Measurements from ENCODE around the gene WDR73. TPM values are rescaled to one million over a fixed set of nuclear protein-coding genes. Genes with fewer than 3 reads are reported as not detected.

WDR73 gene
- 10 to 100 TPM; 15.3 to 24.3 TPM for total RNA-seq

- H3K36me3 ChIP-seq = no peaks in the 10 kb centered on the region
- TF ChIP-seq CTCF (IDR thresholded peaks at IDR 0.05) = no peak
- peak within 1 kb of the TSS; percentile 80 to 82 for H3K9ac ChIP-seq (ENCODE audit: low read depth in 2 of 2, low read length in 2 of 2)
- intact Hi-C loops (cut with DNase I) = loop anchor here (10.0 kb wide), 1 partner anchor 61 kb away; the partner anchor contains the start of gene SEC11A
- H3K9me3 ChIP-seq = no peaks in the 10 kb centered on the region
- DNase-seq = peak; percentile 99
- peak within 1 kb of the TSS; percentile 81 for H3K4me3 ChIP-seq
- H3K27ac ChIP-seq = peak within 1 kb of the TSS; percentile 86
- H3K27me3 ChIP-seq = no peaks in the 10 kb centered on the region
- peaks cover 5% of the 10 kb centered on the region for H3K4me1 ChIP-seq
Measured at GRCh38 chr15:84653910-84654688, at the start of gene WDR73. Gene WDR73, minus strand, starts transcription at chr15:84654283. Its CDS starts 9 bp downstream, at chr15:84654274.

GRCh38 chr15:84703808-84704207 is 49.7 kb upstream of the WDR73 start:
- H3K27ac ChIP-seq = no peak overlapping the region
- no peak for TF ChIP-seq CTCF (IDR thresholded peaks at IDR 0.05)
- no peak overlapping the region for H3K4me3 ChIP-seq
- no peaks in the 10 kb centered on the region for H3K9me3 ChIP-seq
- H3K27me3 ChIP-seq = no peaks in the 10 kb centered on the region
- intact Hi-C loops (cut with DNase I) = no loop called here
- no peaks in the 10 kb centered on the region for H3K4me1 ChIP-seq
- DNase-seq = no peak
- no peaks in the 10 kb centered on the region for H3K36me3 ChIP-seq
- H3K9ac ChIP-seq (ENCODE audit: low read depth in 2 of 2, low read length in 2 of 2) = no peak overlapping the region

GRCh38 chr15:84702961-84703482 is 48.9 kb upstream of the WDR73 start:
- no peaks in the 10 kb centered on the region for H3K9me3 ChIP-seq
- no peaks in the 10 kb centered on the region for H3K4me1 ChIP-seq
- no peak for TF ChIP-seq CTCF (IDR thresholded peaks at IDR 0.05)
- DNase-seq = peak; percentile 29
- no peak overlapping the region for H3K27ac ChIP-seq
- no peaks in the 10 kb centered on the region for H3K27me3 ChIP-seq
- H3K9ac ChIP-seq (ENCODE audit: low read depth in 2 of 2, low read length in 2 of 2) = no peak overlapping the region
- intact Hi-C loops (cut with DNase I) = no loop called here
- no peak overlapping the region for H3K4me3 ChIP-seq
- no peaks in the 10 kb centered on the region for H3K36me3 ChIP-seq

- H3K4me1 ChIP-seq = no peaks in the 10 kb centered on the region
- no peak for TF ChIP-seq CTCF (IDR thresholded peaks at IDR 0.05)
- intact Hi-C loops (cut with DNase I) = no loop called here
Measured at GRCh38 chr15:84699538-84700191, 45.6 kb upstream of the WDR73 start.

GRCh38 chr15:84697236-84697990 is 43.3 kb upstream of the WDR73 start:
- Histone ChIP-seq H3K9ac (ENCODE audit: low read depth in 2 of 2, low read length in 2 of 2) (no peak overlapping the region), H3K27me3 (no peaks in the 10 kb centered on the region), H3K27ac (no peak overlapping the region), H3K4me1 (no peaks in the 10 kb centered on the region), H3K36me3 (no peaks in the 10 kb centered on the region), H3K9me3 (no peaks in the 10 kb centered on the region), H3K4me3 (no peak overlapping the region)
- no peak for DNase-seq
- intact Hi-C loops (cut with DNase I) = no loop called here
- TF ChIP-seq CTCF (IDR thresholded peaks at IDR 0.05) = no peak

More at GRCh38 chr15:84699538-84700191, 45.6 kb upstream of the WDR73 start:
- DNase-seq = no peak
- Histone ChIP-seq H3K9ac (ENCODE audit: low read depth in 2 of 2, low read length in 2 of 2) (no peak overlapping the region), H3K27ac (no peak overlapping the region), H3K4me3 (no peak overlapping the region), H3K36me3 (no peaks in the 10 kb centered on the region), H3K27me3 (no peaks in the 10 kb centered on the region), H3K9me3 (no peaks in the 10 kb centered on the region)

Measured in colonic mucosa (tissue), 4 donors.